GM12892 (cell line): ENCODE data around the gene IP6K1.

Source experiments
- POLR2A ChIP-seq: IDR thresholded peaks from 2 replicates; pipeline ENCODE4 v1.6.1; 2011; ENCODE audit warnings: low read depth, low read length, control low read depth
- POLR2AphosphoS5 ChIP-seq: IDR thresholded peaks from 2 replicates; pipeline ENCODE4 v1.6.1; 2011; ENCODE audit warnings: low read depth, low read length, control low read depth

GRCh38 chr3:49700453-49701128, 85.8 kb downstream of the IP6K1 start:
- TF ChIP-seq POLR2A (no peak), POLR2AphosphoS5 (no peak)
